ENCODE results near the gene CORO1C. TPM values are rescaled to one million over a fixed set of nuclear protein-coding genes. Genes with fewer than 3 reads are reported as not detected.

The CORO1C gene
- total RNA-seq, 2 experiments from 2014 or later = 66.3 to 69.2 TPM

DNA sequence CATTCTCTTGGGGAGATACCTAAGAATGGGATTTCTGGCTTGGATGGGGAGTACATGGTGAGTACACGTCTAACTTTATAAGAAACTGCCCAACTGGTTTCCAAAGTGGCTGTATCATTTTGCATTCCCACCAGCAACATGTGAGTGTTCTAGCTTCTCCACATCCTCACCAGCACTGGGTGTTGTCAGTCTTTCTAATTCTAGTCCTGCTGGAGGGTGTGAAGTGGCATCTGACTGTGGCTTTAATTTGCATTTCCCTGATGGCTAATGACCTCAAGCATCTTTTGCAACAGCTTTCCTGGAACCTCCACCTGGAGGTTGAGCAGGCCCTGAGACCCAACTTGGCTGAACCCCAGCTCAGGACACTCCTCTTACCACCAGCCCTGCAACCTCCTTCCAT is 115.4 kb downstream of the CORO1C start:
- peaks cover 39% of the 10 kb centered on the region for H3K4me1 Mint-ChIP-seq (ENCODE audit: low read depth)
- no peak for DNase-seq
- ATAC-seq = no peak
- H3K4me3 Mint-ChIP-seq = no peak overlapping the region
- H3K27ac Mint-ChIP-seq = peak overlapping the region; percentile 88
- POLR2A ChIA-PET = interaction anchor here (3.6 to 10.1 kb wide), 3 partner anchors 16 to 55 kb away, joined by 31 to 115 read pairs (median 43); partner anchors contain the start of genes ISCU, SART3 and SELPLG
- no peaks in the 10 kb centered on the region for H3K27me3 Mint-ChIP-seq (ENCODE audit: low read depth)
- H3K9me3 Mint-ChIP-seq (ENCODE audit: insufficient read depth) = peaks cover 8% of the 10 kb centered on the region
- CTCF ChIA-PET = interaction anchor here (2.0 to 10.9 kb wide), 7 partner anchors 16 to 188 kb away, joined by 7 to 574 read pairs (median 43); partner anchors contain the start of genes ISCU, SART3 and SELPLG
- H3K36me3 Mint-ChIP-seq (ENCODE audit: low read depth) = peaks cover 45% of the 10 kb centered on the region

- Mint-ChIP-seq H3K36me3 (ENCODE audit: low read depth) (peaks cover 34% of the 10 kb centered on the region), H3K27ac (peak overlapping the region; percentile 2), H3K4me3 (no peak overlapping the region), H3K27me3 (ENCODE audit: low read depth) (no peaks in the 10 kb centered on the region), H3K4me1 (ENCODE audit: low read depth) (peaks cover 38% of the 10 kb centered on the region), H3K9me3 (ENCODE audit: insufficient read depth) (peaks cover 8% of the 10 kb centered on the region)
- no peak for ATAC-seq
- CTCF ChIA-PET = interaction anchor here (7.4 to 10.9 kb wide), 2 partner anchors 17 to 46 kb away, joined by 250 to 574 read pairs; partner anchors contain the start of genes ISCU, SART3 and SELPLG
- no peak for DNase-seq
- POLR2A ChIA-PET = interaction anchor here (10.1 kb wide), 1 partner anchor 17 kb away, joined by 115 read pairs; the partner anchor contains the start of gene SELPLG
These were observed 116.7 kb downstream of the CORO1C start for GRCh38 chr12:108614639-108615038.

GRCh38 chr12:108614041-108614440 is 117.3 kb downstream of the CORO1C start:
- ChIA-PET POLR2A (interaction anchor here (10.1 kb wide), 1 partner anchor 18 kb away, joined by 115 read pairs; the partner anchor contains the start of gene SELPLG), CTCF (interaction anchor here (10.9 kb wide), 1 partner anchor 45 kb away, joined by 574 read pairs; the partner anchor contains the start of genes ISCU and SART3)
- ATAC-seq (no peak), DNase-seq (no peak)
- Mint-ChIP-seq H3K27ac (no peak overlapping the region), H3K27me3 (ENCODE audit: low read depth) (no peaks in the 10 kb centered on the region), H3K36me3 (ENCODE audit: low read depth) (peaks cover 28% of the 10 kb centered on the region), H3K4me3 (no peak overlapping the region), H3K4me1 (ENCODE audit: low read depth) (peaks cover 33% of the 10 kb centered on the region), H3K9me3 (ENCODE audit: insufficient read depth) (peaks cover 8% of the 10 kb centered on the region)

DNA sequence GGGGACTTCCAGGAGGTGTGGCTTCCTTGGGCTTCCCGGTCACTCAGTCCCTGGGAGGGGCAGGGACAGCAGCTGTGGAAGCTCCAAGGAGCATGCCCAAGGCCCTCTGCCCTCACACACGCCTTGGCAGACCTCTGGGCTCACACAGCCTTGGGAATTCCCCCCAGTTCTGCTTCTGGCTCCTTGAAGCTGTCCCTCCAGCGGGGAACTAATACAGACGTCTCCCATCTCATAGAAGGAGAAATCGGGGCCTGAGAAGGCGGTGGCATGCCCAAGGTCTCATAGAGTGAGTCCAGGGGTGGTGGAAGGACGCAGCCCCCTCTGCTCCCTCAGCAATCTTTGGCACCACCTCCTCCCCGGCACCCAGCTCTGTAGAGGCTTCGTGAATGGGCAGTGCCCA is 117.8 kb downstream of the CORO1C start:
- peaks cover 8% of the 10 kb centered on the region for H3K9me3 Mint-ChIP-seq (ENCODE audit: insufficient read depth)
- H3K4me1 Mint-ChIP-seq (ENCODE audit: low read depth) = peaks cover 31% of the 10 kb centered on the region

GRCh38 chr12:108612788-108613282 is 118.5 kb downstream of the CORO1C start:
- Mint-ChIP-seq H3K4me3 (no peak overlapping the region), H3K4me1 (ENCODE audit: low read depth) (peaks cover 24% of the 10 kb centered on the region), H3K27ac (no peak overlapping the region), H3K9me3 (ENCODE audit: insufficient read depth) (peaks cover 8% of the 10 kb centered on the region), H3K27me3 (ENCODE audit: low read depth) (no peaks in the 10 kb centered on the region), H3K36me3 (ENCODE audit: low read depth) (peaks cover 21% of the 10 kb centered on the region)
- ChIA-PET CTCF (interaction anchor here (0.8 to 10.9 kb wide), 2 partner anchors 44 to 52 kb away, joined by 3 to 574 read pairs; partner anchors contain the start of genes ISCU and SART3), POLR2A (interaction anchor here (0.7 kb wide), 1 partner anchor 27 kb away, joined by 5 read pairs; no protein-coding TSS in a partner anchor)
- ATAC-seq (no peak), DNase-seq (no peak)

More for the DNA sequence above, 117.8 kb downstream of the CORO1C start:
- DNase-seq (no peak), ATAC-seq (no peak)
- Mint-ChIP-seq H3K4me3 (no peak overlapping the region), H3K36me3 (ENCODE audit: low read depth) (peaks cover 27% of the 10 kb centered on the region), H3K27me3 (ENCODE audit: low read depth) (no peaks in the 10 kb centered on the region), H3K27ac (no peak overlapping the region)
- ChIA-PET POLR2A (interaction anchor here (10.1 kb wide), 1 partner anchor 18 kb away, joined by 115 read pairs; the partner anchor contains the start of gene SELPLG), CTCF (interaction anchor here (10.9 kb wide), 1 partner anchor 45 kb away, joined by 574 read pairs; the partner anchor contains the start of genes ISCU and SART3)

DNA sequence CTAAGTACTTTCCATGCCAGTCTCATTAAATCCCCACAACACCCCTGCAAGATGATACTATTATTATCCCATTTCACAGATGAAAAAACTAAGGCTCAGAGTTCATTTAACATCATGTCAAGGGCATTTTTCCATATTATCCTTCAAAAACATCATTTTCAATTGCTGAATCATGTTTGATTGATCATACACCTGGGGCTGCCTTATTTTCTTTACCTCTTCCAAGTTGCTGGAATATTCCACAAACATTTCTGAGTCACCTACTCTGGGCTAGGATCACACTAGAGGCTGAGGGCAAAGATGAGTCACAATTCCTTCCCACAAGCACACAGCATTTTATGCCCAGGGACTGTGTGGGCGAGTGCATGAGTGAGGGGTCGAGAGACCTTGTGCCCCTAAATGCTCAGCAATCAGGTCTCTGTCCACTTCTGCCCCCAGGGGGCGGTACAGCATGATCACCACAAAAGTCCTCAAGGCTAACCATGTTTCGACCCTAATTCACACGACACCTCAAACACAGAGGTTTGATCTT is 119.4 kb downstream of the CORO1C start:
- DNase-seq (peak; percentile 57), ATAC-seq (no peak)
- ChIA-PET POLR2A (interaction anchor here (0.7 kb wide), 1 partner anchor 26 kb away, joined by 5 read pairs; no protein-coding TSS in a partner anchor), CTCF (interaction anchor here (0.8 to 10.9 kb wide), 3 partner anchors 41 to 52 kb away, joined by 3 to 574 read pairs (median 3); partner anchors contain the start of genes ISCU and SART3)
- Mint-ChIP-seq H3K4me3 (no peak overlapping the region), H3K27ac (no peak overlapping the region), H3K36me3 (ENCODE audit: low read depth) (peaks cover 15% of the 10 kb centered on the region), H3K4me1 (ENCODE audit: low read depth) (peaks cover 15% of the 10 kb centered on the region), H3K27me3 (ENCODE audit: low read depth) (no peaks in the 10 kb centered on the region), H3K9me3 (ENCODE audit: insufficient read depth) (peaks cover 8% of the 10 kb centered on the region)

- H3K27me3 Mint-ChIP-seq (ENCODE audit: low read depth) = no peaks in the 10 kb centered on the region
- POLR2A ChIA-PET = interaction anchor here (0.9 kb wide), 1 partner anchor 45 kb away, joined by 3 read pairs; no protein-coding TSS in a partner anchor
- H3K9me3 Mint-ChIP-seq (ENCODE audit: insufficient read depth) = peaks cover under 1% of the 10 kb centered on the region
- H3K27ac Mint-ChIP-seq = no peak overlapping the region
- H3K4me3 Mint-ChIP-seq = no peak overlapping the region
- peaks cover 6% of the 10 kb centered on the region for H3K4me1 Mint-ChIP-seq (ENCODE audit: low read depth)
- no peak for DNase-seq
- CTCF ChIA-PET = interaction anchor here (0.9 to 1.2 kb wide), 3 partner anchors 40 to 194 kb away, joined by 3 to 4 read pairs (median 3); no protein-coding TSS in a partner anchor
- no peak for ATAC-seq
- peaks cover 6% of the 10 kb centered on the region for H3K36me3 Mint-ChIP-seq (ENCODE audit: low read depth)
These were observed 120.3 kb downstream of the CORO1C start for GRCh38 chr12:108610856-108611605.

DNA sequence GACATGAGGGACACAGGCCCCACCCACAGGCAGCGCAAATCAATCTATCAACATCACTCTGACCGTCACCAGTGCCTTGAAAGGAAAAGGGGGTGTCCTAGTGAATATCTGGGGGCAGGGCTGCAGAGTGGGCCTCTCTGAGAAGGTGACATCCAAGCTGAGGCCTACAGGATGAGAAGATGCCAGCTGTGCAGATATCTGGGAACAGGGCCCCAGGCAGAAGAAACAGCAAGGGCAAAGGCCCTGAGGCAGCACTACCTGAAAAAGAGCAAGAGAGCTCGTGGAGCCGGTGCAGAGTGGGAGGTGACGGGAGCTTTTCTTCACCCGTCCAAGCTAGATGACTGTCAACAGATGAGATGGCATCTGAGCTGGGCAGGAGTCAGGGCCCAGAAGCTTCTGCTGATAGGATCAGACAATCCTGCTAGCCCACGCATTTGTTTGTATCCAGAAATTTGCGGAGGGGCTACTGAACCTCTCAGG is 120.9 kb downstream of the CORO1C start:
- Mint-ChIP-seq H3K4me3 (no peak overlapping the region), H3K4me1 (ENCODE audit: low read depth) (peaks cover 2% of the 10 kb centered on the region), H3K9me3 (ENCODE audit: insufficient read depth) (no peaks in the 10 kb centered on the region), H3K36me3 (ENCODE audit: low read depth) (peaks cover under 1% of the 10 kb centered on the region), H3K27me3 (ENCODE audit: low read depth) (peaks cover 3% of the 10 kb centered on the region), H3K27ac (peak overlapping the region; percentile 63)
- ChIA-PET POLR2A (interaction anchor here (0.9 kb wide), 1 partner anchor 44 kb away, joined by 3 read pairs; no protein-coding TSS in a partner anchor), CTCF (interaction anchor here (0.9 to 1.2 kb wide), 2 partner anchors 46 to 194 kb away, joined by 3 to 4 read pairs; no protein-coding TSS in a partner anchor)
- ATAC-seq = no peak
- no peak for DNase-seq

DNA sequence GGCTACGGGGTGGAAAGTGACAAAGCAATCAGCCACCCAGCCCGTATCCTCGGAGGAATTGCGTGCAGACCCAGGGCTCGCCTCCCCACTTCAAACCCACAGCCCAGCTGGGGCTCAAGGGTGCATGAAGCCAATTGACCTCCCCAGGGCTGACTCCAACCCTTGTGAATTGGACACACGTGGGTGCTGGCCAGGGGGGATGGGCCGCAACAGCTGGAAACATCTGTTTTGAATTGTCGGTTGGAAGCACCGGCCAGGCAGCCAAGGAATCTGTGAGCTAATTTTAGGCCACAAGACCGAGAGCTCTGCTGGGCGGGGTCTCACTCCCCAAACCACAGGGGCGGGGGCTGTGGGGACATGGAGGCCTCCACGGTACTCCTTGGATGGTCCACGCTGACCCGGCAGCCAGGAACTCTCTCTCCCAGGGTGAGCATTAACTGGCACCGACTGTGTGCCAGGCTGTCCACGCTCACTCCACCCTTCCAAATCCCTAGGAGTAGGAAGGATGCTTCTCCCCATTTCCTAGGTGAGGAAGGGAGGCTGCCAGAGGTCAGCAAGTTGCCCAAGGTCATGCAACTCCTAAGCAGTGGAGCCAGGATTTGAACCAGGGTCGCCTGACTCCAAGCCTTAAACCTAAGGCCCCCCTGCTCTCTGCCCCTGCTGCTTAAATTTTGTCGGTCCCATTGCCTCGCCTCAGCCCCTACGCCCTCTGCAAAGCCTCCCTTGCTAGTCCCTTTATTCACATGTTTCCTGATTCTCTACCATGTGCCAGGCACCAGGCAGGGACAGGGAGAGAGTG is 121.6 kb downstream of the CORO1C start:
- CTCF ChIA-PET = interaction anchor here (1.1 kb wide), 1 partner anchor 8 kb away, joined by 3 read pairs; no protein-coding TSS in a partner anchor
- DNase-seq (no peak), ATAC-seq (no peak)
- H3K4me1 Mint-ChIP-seq (ENCODE audit: low read depth) = peaks cover 2% of the 10 kb centered on the region
- H3K9me3 Mint-ChIP-seq (ENCODE audit: insufficient read depth) = no peaks in the 10 kb centered on the region
- POLR2A ChIA-PET = no interaction called here
- peaks cover 2% of the 10 kb centered on the region for H3K36me3 Mint-ChIP-seq (ENCODE audit: low read depth)
- peaks cover 8% of the 10 kb centered on the region for H3K27me3 Mint-ChIP-seq (ENCODE audit: low read depth)
- peak overlapping the region; percentile 63 for H3K27ac Mint-ChIP-seq
- no peak overlapping the region for H3K4me3 Mint-ChIP-seq

GRCh38 chr12:108608616-108609015 is 122.7 kb downstream of the CORO1C start:
- no peak for DNase-seq
- ChIA-PET CTCF (interaction anchor here (1.9 kb wide), 1 partner anchor 9 kb away, joined by 7 read pairs; no protein-coding TSS in a partner anchor), POLR2A (no interaction called here)
- peak overlapping the region; percentile 34 for H3K27ac Mint-ChIP-seq
- peaks cover 2% of the 10 kb centered on the region for H3K4me1 Mint-ChIP-seq (ENCODE audit: low read depth)
- peaks cover 2% of the 10 kb centered on the region for H3K36me3 Mint-ChIP-seq (ENCODE audit: low read depth)
- H3K4me3 Mint-ChIP-seq = no peak overlapping the region
- no peak for ATAC-seq
- peaks cover 9% of the 10 kb centered on the region for H3K27me3 Mint-ChIP-seq (ENCODE audit: low read depth)
- no peaks in the 10 kb centered on the region for H3K9me3 Mint-ChIP-seq (ENCODE audit: insufficient read depth)
